ENCODE measurements around the gene NOL3.

Gene NOL3

DNA sequence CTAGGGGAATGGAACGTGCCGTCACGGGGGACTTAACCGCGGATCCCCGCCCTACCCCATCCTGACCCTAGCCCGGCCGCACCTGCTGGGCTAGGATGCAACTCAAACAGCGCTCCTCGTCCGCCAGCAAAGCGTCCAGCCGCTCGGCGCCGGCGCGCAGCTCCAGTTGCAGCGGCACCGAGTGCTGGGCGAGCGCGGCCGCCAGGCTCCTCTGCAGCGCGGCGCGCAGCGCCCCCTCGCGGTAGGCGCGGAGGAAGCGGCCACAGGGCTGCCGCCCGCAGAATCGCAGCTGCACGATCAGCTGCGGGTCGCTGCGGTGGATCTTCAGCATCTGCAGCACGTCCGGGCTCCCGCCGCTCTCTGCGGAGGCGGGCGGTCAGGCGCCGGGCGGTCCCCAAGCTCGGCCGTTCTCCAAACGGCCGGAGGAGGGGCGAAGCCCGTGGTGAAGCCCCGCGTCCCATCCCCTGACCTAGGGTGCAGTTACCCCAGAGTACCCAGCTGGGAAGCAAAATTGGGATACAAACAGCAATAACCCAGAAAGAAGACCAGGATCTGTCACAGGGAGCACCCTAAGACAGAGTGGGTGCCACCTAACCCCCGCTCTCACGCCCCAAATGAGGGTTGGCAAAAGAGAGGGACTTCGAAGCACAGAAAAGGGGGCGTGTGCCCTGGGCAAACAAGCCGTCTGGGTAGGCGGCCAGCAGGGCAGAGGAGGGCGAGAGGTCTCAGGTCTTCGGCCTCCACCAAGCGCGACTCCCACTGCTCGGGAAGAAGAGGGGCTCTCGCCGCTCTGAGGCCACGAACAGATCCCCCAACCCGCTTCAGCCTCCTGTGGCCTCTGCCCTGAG is 14.8 kb upstream of the NOL3 start:
- DNase-seq, result peak; percentile 72

GRCh38 chr16:67156143-67156844 is 14.0 kb upstream of the NOL3 start:
- no peak for DNase-seq

- no peak for DNase-seq
Measured at GRCh38 chr16:67157106-67157748, 13.1 kb upstream of the NOL3 start.

DNA sequence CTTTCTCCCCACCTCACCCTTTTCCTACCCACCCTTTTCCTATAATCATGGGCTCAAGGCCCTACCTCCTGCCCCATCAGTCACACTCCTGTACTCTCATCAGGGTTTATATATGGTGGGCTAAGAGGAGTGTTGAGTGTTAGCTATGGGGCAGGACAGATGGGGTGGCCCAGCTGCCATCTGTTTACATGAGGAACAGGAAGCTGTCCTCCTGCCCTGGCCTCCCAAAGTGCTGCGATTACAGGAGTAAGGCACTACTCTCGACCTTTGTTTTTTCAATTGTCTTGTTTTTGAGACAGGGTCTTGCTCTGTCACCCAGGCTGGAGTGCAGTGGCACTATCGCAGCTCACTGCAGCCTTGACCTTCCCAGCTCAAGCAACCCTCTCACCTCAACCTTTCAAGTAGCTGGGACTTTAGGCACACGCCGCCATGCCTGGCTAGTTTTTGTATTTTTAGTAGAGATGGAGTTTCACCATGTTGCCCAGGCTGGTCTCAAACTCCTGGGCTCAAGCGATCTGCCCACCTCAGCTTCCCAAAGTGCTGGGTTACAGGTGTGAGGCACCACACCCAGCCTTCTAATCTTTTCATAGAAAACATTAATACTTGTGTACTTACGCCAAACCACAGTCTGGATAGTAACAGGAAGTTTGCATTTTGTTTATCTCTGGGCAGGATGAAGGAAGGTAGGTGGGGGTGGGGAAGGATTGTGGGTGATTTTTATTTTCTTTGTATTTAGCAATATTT is 12.3 kb upstream of the NOL3 start:
- DNase-seq, result peak; percentile 76

GRCh38 chr16:67158637-67159600 is 11.4 kb upstream of the NOL3 start:
- peak; percentile 87 for DNase-seq

DNA sequence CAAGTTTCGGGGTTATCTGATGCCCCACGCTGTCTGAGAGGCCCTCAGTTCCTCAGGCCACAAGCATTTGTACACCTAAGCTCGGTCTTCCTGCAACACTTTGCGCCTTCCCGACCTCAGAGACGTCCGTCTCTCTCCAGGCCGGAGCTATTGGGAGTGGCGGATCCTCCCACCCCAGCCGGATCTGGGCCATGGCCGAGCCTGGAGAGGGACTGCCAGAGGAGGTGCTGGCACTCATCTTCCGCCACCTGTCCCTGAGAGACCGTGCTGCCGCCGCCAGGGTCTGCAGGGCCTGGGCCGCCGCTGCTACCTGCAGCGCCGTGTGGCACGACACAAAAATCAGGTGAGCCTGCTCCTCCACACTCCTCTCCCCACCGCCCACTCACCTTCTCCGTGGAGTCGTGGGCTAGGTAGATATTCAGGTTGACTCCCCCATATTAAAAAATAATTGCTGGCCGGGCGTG is 8.7 kb upstream of the NOL3 start:
- DNase-seq, result no peak

GRCh38 chr16:67162506-67163163 is 7.7 kb upstream of the NOL3 start:
- no peak for DNase-seq

- peak; percentile 44 for DNase-seq
Measured at GRCh38 chr16:67163164-67163998, 7.0 kb upstream of the NOL3 start.

GRCh38 chr16:67163999-67164558 is 6.3 kb upstream of the NOL3 start:
- DNase-seq, result no peak

DNA sequence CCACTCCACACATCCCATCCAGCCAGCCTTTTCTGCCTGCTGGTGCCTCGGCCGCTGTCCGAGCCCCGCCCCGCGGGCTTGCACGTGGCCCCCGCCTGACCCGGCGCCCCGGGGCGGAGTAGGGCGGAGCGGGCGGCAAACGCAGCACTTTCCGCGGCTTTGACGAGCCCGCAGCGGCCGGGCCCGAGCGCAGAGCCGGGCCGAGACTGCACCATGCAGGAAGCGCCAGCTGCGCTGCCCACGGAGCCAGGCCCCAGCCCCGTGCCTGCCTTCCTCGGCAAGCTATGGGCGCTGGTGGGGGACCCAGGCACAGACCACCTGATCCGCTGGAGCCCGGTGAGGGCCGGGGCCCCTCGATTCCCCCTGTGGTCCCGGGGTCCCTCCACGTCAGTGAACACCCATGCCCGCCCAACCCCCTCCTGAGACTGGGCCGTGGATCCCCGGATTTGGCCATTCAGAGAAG is 5.7 kb upstream of the NOL3 start, which contains the start of gene HSF4:
TSS of gene HSF4 (plus strand) at position 147 of the 463 bp plus-strand sequence. CDS start at position 214, 67 bp downstream.
- DNase-seq, result no peak

GRCh38 chr16:67165121-67166078 is 4.9 kb upstream of the NOL3 start:
- DNase-seq, result no peak

- DNase-seq, result no peak
Measured at GRCh38 chr16:67166110-67166547, 4.2 kb upstream of the NOL3 start.

- no peak for DNase-seq
Measured at GRCh38 chr16:67166598-67167168, 3.7 kb upstream of the NOL3 start.

- DNase-seq, result no peak
Measured at GRCh38 chr16:67167588-67167987, 2.8 kb upstream of the NOL3 start.

DNA sequence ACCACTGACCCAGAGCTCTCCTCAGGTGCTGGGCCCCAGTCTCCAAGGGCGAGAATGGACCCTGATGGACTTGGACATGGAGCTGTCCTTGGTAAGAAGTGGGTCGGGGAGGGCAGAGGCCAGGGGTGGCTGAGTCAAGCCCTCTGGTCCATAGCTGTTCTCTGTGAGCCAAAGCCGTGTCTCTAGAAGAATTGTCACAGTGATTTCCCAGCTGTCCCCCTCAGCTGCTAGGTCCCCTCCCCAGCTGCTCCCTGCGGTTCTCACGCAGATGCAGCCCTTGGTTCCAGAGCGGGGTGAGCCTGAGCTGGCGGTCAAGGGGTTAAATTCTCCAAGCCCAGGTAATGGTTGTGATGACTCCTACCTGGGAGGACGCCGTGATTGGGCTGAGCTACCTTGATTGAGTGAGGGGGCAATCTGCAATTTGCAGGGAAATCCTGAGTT is 1.3 kb upstream of the NOL3 start:
- DNase-seq, result no peak

DNA sequence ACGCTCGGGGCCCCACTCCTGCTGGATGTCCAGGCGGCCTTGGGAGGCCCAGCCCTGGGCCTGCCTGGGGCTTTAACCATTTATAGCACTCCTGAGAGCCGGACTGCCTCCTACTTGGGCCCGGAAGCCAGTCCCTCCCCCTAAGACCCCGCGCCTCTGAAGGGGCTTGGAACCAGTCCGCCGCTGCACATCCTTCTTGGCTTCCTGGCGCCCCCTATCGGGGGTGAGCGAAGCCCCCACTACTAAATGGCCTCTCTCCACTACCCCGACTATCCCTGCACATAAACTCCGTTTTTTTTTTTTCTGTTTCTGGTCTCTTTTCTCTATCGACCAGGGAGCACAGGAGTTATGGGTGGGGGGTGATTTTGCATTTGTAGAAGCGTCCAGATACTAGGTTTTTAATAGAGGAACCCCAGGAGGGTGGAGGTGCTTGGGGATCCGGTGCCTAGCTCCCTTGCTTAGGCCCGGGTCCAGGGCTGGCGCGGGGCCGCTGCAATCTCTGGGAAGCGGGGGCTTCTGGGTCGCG is 633 bp upstream of the NOL3 start:
- DNase-seq, result no peak

- no peak for DNase-seq
Measured at GRCh38 chr16:67170949-67171649, 761 bp downstream of the NOL3 start.
